H1 (cell line): ENCODE results near the gene B3GAT1. TPM values are rescaled to one million over a fixed set of nuclear protein-coding genes. Genes with fewer than 3 reads are reported as not detected.
A peak's percentile ranks its signal among the peaks of the same experiment; 100 is the strongest.

Experiments
- CTCF ChIA-PET: fragments of 300-600 bp; sonication (Branson Sonifier 250); formaldehyde crosslinking; loops from one replicate; lab custom pipeline; 2021; ENCODE audit not compliant: partially characterized antibody; lab: Charles Lee
- POLR2A ChIA-PET: fragments of 300-600 bp; sonication (Branson Sonifier 250); formaldehyde crosslinking; loops from one replicate; lab custom pipeline; 2021; ENCODE audit warnings: inconsistent platforms; ENCODE audit not compliant: partially characterized antibody; lab: Charles Lee
- DNase-seq, 2 experiments: peaks; one replicate each; pipeline versions ENCODE4 v3.0.0 to v3.0.0-alpha.2; 2010 to 2022; ENCODE audit warnings: low spot score in 2 of 2, low read depth in 1 of 2, mixed read lengths in 1 of 2
- FAIRE-seq: peaks from 2 replicates; lab custom pipeline; 2011; peaks lifted over from hg19 to GRCh38; lab: Jason Lieb, UNC
- H2AFZ ChIP-seq: 2 replicates; pipeline ENCODE4 v1.8.1; 2012; ENCODE audit warnings: low read length, inconsistent platforms
- H2AK5ac ChIP-seq: 2 replicates; pipeline ENCODE4 v1.6.1; 2013; ENCODE audit warnings: low read depth, low read length
- H2BK120ac ChIP-seq: replicated peaks from 2 replicates; pipeline ENCODE3; 2013; ENCODE audit warnings: low read depth, low read length, inconsistent platforms
- H2BK12ac ChIP-seq: 2 replicates; pipeline ENCODE4 v1.6.1; 2013; ENCODE audit warnings: low read depth, low read length
- H2BK15ac ChIP-seq: 2 replicates; pipeline ENCODE4 v1.6.1; 2013; ENCODE audit warnings: low read length
- H2BK20ac ChIP-seq: 2 replicates; pipeline ENCODE4 v1.6.1; 2013; ENCODE audit warnings: low read length
- H2BK5ac ChIP-seq: 2 replicates; pipeline ENCODE4 v1.6.1; 2013; ENCODE audit warnings: low read depth, low read length
- H3K14ac ChIP-seq: 2 replicates; pipeline ENCODE4 v1.6.1; 2013; ENCODE audit warnings: inconsistent platforms; ENCODE audit not compliant: insufficient read length
- H3K18ac ChIP-seq: 2 replicates; pipeline ENCODE4 v1.6.1; 2013; ENCODE audit warnings: low read length; ENCODE audit errors: extremely low read depth
- H3K23ac ChIP-seq: 2 replicates; pipeline ENCODE4 v1.6.1; 2013; ENCODE audit warnings: inconsistent platforms; ENCODE audit not compliant: insufficient read length
- H3K23me2 ChIP-seq: 2 replicates; pipeline ENCODE4 v1.6.1; 2013; ENCODE audit warnings: low read depth, low read length
- H3K27ac ChIP-seq: 2 replicates; pipeline ENCODE4 v1.6.1; 2011; ENCODE audit warnings: low read depth, low read length, inconsistent platforms
- H3K27me3 ChIP-seq, 4 experiments: replicated peaks in 1 of 4; 1 replicate in 1 of 4; 2 replicates in 3 of 4; pipeline versions ENCODE4 v1.6.1 to v1.8.1; 2011 to 2013; ENCODE audit warnings: low read length in 3 of 4, mild to moderate bottlenecking in 3 of 4, inconsistent platforms in 2 of 4, mixed read lengths in 2 of 4, moderate library complexity in 1 of 4; ENCODE audit not compliant: control insufficient read depth in 3 of 4, insufficient read depth in 3 of 4; ENCODE audit errors: extremely low read depth in 1 of 4
- H3K36me3 ChIP-seq, 4 experiments: 2 replicates each; pipeline versions ENCODE4 v1.6.1 to v1.8.1; 2011 to 2013; ENCODE audit warnings: mild to moderate bottlenecking in 4 of 4, low read length in 3 of 4, moderate library complexity in 2 of 4, control low read depth in 1 of 4, inconsistent platforms in 1 of 4; ENCODE audit not compliant: insufficient read depth in 4 of 4, control insufficient read depth in 2 of 4
- H3K4ac ChIP-seq: replicated peaks from 2 replicates; pipeline ENCODE3; 2013; ENCODE audit warnings: low read length, low read depth, mixed read lengths, inconsistent platforms; ENCODE audit not compliant: insufficient read length
- H3K4me1 ChIP-seq, 4 experiments: replicated peaks in 1 of 4; 1 replicate in 1 of 4; 2 replicates in 3 of 4; pipeline versions ENCODE4 v1.6.1 to v1.8.1; 2011 to 2013; ENCODE audit warnings: low read length in 3 of 4, inconsistent platforms in 2 of 4, mixed read lengths in 1 of 4; ENCODE audit not compliant: insufficient read depth in 4 of 4, control insufficient read depth in 3 of 4
- H3K4me2 ChIP-seq, 2 experiments: 2 replicates each; pipeline versions ENCODE4 v1.6.1 to v1.8.1; 2011 to 2013; ENCODE audit warnings: low read depth in 2 of 2, low read length in 2 of 2, control low read depth in 1 of 2, inconsistent platforms in 1 of 2, mild to moderate bottlenecking in 1 of 2; ENCODE audit not compliant: insufficient read depth in 1 of 2
- H3K4me3 ChIP-seq, 4 experiments: fragments of 200-600, 300-600 bp in 1 of 4; sonication (generic), shearing (Covaris generic), sonication (Bioruptor Twin) in 1 of 4; 2 replicates each; pipeline versions ENCODE4 v1.5.1 to v1.8.1; 2011 to 2016; ENCODE audit warnings: low read length in 4 of 4, low read depth in 3 of 4, control low read depth in 2 of 4, inconsistent platforms in 2 of 4, mild to moderate bottlenecking in 2 of 4, mixed read lengths in 1 of 4, moderate library complexity in 1 of 4; ENCODE audit not compliant: insufficient read depth in 2 of 4; ENCODE audit errors: extremely low read depth in 1 of 4
- H3K56ac ChIP-seq: replicated peaks from 2 replicates; pipeline ENCODE3; 2013; ENCODE audit warnings: low read depth, mild to moderate bottlenecking, mixed read lengths, low read length, inconsistent platforms; ENCODE audit not compliant: insufficient read length
- H3K79me1 ChIP-seq: 2 replicates; pipeline ENCODE4 v1.6.1; 2013; ENCODE audit warnings: low read depth, low read length, control low read depth
- H3K79me2 ChIP-seq, 2 experiments: 2 replicates each; pipeline versions ENCODE4 v1.6.1 to v1.8.1; 2012 to 2013; ENCODE audit warnings: low read length in 2 of 2, mild to moderate bottlenecking in 2 of 2, inconsistent platforms in 1 of 2; ENCODE audit not compliant: insufficient read depth in 2 of 2, control insufficient read depth in 1 of 2
- H3K9ac ChIP-seq, 4 experiments: replicated peaks in 1 of 4; 1 replicate in 1 of 4; 2 replicates in 3 of 4; pipeline versions ENCODE4 v1.6.1 to v1.8.1; 2011 to 2013; ENCODE audit warnings: low read depth in 3 of 4, low read length in 3 of 4, control low read depth in 2 of 4, mild to moderate bottlenecking in 2 of 4, moderate library complexity in 2 of 4, inconsistent platforms in 1 of 4; ENCODE audit errors: extremely low read depth in 1 of 4
- H3K9me3 ChIP-seq, 2 experiments: 2 replicates each; pipeline versions ENCODE4 v1.6.1 to v1.8.1; 2012 to 2013; ENCODE audit warnings: mild to moderate bottlenecking in 2 of 2, moderate library complexity in 2 of 2, control low read depth in 1 of 2, inconsistent platforms in 1 of 2, low read depth in 1 of 2, low read length in 1 of 2, mixed read lengths in 1 of 2; ENCODE audit not compliant: insufficient read depth in 2 of 2
- H4K20me1 ChIP-seq, 2 experiments: replicated peaks in 1 of 2; 2 replicates each; pipeline versions ENCODE3 to v1.8.1; 2011 to 2013; ENCODE audit warnings: inconsistent platforms in 2 of 2, low read length in 2 of 2, mild to moderate bottlenecking in 1 of 2; ENCODE audit not compliant: insufficient read depth in 2 of 2, control insufficient read depth in 1 of 2
- H4K5ac ChIP-seq: 2 replicates; pipeline ENCODE4 v1.6.1; 2013; ENCODE audit warnings: low read length, low read depth, mixed read lengths, inconsistent platforms; ENCODE audit not compliant: insufficient read length
- H4K8ac ChIP-seq: 2 replicates; pipeline ENCODE4 v1.8.0; 2013; ENCODE audit warnings: mild to moderate bottlenecking, moderate library complexity, low read length, inconsistent platforms; ENCODE audit not compliant: insufficient read depth; ENCODE audit errors: extremely low read depth
- H4K91ac ChIP-seq: replicated peaks from 2 replicates; pipeline ENCODE3; 2013; ENCODE audit warnings: low read length, mixed read lengths, inconsistent platforms; ENCODE audit not compliant: insufficient read length
- CREB1 ChIP-seq: IDR thresholded peaks from 2 replicates; pipeline ENCODE4 v1.6.1; 2012; ENCODE audit warnings: inconsistent platforms
- KDM1A ChIP-seq: fragments of 200-600, 300-600 bp; sonication (generic); IDR thresholded peaks from 2 replicates; pipeline ENCODE4 v1.7.1; 2016; ENCODE audit warnings: mild to moderate bottlenecking, low read length, borderline replicate concordance
- NRF1 ChIP-seq: IDR thresholded peaks from 2 replicates; pipeline ENCODE4 v1.6.1; 2011; ENCODE audit warnings: mild to moderate bottlenecking, low read depth, low read length, improper control_type of control experiment
- PHF8 ChIP-seq: fragments of 200-600 bp; sonication (generic); conservative IDR thresholded peaks from 2 replicates; pipeline ENCODE4 v1.7.1; 2012; ENCODE audit warnings: low read depth, mild to moderate bottlenecking, inconsistent platforms, low read length, moderate library complexity
- POU5F1 ChIP-seq: IDR thresholded peaks from 2 replicates; pipeline ENCODE4 v1.6.1; 2011; ENCODE audit warnings: low read depth, mild to moderate bottlenecking, low read length, moderate library complexity
- RAD21 ChIP-seq, 2 experiments: IDR thresholded peaks in 1 of 2; conservative IDR thresholded peaks in 1 of 2; 2 replicates each; pipeline ENCODE4 v1.6.1; 2011; ENCODE audit warnings: low read depth in 2 of 2, low read length in 2 of 2, improper control_type of control experiment in 1 of 2, inconsistent platforms in 1 of 2, mild to moderate bottlenecking in 1 of 2, moderate library complexity in 1 of 2
- RXRA ChIP-seq: IDR thresholded peaks from 2 replicates; pipeline ENCODE4 v1.6.1; 2011; ENCODE audit warnings: low read depth, mild to moderate bottlenecking, low read length, moderate library complexity; ENCODE audit not compliant: insufficient read depth
- SIX5 ChIP-seq: IDR thresholded peaks from 2 replicates; pipeline ENCODE4 v1.6.1; 2011; ENCODE audit warnings: mild to moderate bottlenecking, low read depth, low read length
- SP2 ChIP-seq: IDR thresholded peaks from 2 replicates; pipeline ENCODE4 v1.6.1; 2012; ENCODE audit warnings: mild to moderate bottlenecking, low read length, inconsistent platforms
- SP4 ChIP-seq: IDR thresholded peaks from 2 replicates; pipeline ENCODE4 v1.6.1; 2012; ENCODE audit warnings: low read length, inconsistent platforms
- SUZ12 ChIP-seq: fragments of 200-600 bp; sonication (generic); IDR thresholded peaks from 2 replicates; pipeline ENCODE4 v1.6.1; 2012; ENCODE audit warnings: mild to moderate bottlenecking, inconsistent platforms, low read length, moderate library complexity, mixed read lengths
- TCF12 ChIP-seq: IDR thresholded peaks from 2 replicates; pipeline ENCODE4 v1.6.1; 2011; ENCODE audit warnings: low read depth, mild to moderate bottlenecking, low read length
- YY1 ChIP-seq: IDR thresholded peaks from 2 replicates; pipeline ENCODE4 v1.6.1; 2011; ENCODE audit warnings: low read depth, mild to moderate bottlenecking, low read length
- ZNF274 ChIP-seq: IDR thresholded peaks from 2 replicates; pipeline ENCODE4 v1.7.0; 2012; ENCODE audit warnings: low read length, borderline replicate concordance; ENCODE audit errors: extremely low read depth
- WGBS, 2 experiments: shearing (Covaris generic) in 1 of 2; methylation state at CpG; one replicate each; pipeline versions ENCODE4 v1.1.6 to v1.1.7; 2013 to 2015; ENCODE audit warnings: low lambda C conversion rate in 2 of 2, mixed read lengths in 2 of 2, inconsistent platforms in 1 of 2, low coverage in 1 of 2, missing lambda C conversion rate in 1 of 2; ENCODE audit not compliant: insufficient replicate concordance in 2 of 2, insufficient coverage in 1 of 2, insufficient read length in 1 of 2; ENCODE audit errors: extremely low coverage in 1 of 2, missing lambda C conversion rate in 1 of 2; 5-methylcytosine and 5-hydroxymethylcytosine counted together
- polyA plus RNA-seq, 7 experiments: library from polyadenylated mRNA; depleted of rRNA in 3 of 7; stranded (reverse) in 5 of 7; unstranded in 2 of 7; fragments of >200 nt in 5 of 7; fragments of 200-250 nt in 2 of 7; gene quantifications; 1 replicate in 5 of 7; 2 replicates in 1 of 7; 4 replicates in 1 of 7; pipeline versions ENCODE4 v1.2.1 to v1.2.3, GENCODE V29; 2011 to 2013; ENCODE audit warnings: missing spikeins in 2 of 7, mixed read lengths in 2 of 7
- total RNA-seq: library from RNA; stranded (reverse); fragmentation: NEBNext Ultra II Directional; extraction: Animal tissue kit (Norgen Biotek cat#: 25700); gene quantifications from 2 replicates; pipeline ENCODE4 v1.2.1, GENCODE V29; 2021

B3GAT1 gene
- total and polyA plus RNA-seq, 2 of the 8 experiments (the other 6 are each of a cell fraction or from before 2014, with no cell fraction given) = 19.7 to 32.4 TPM

DNA sequence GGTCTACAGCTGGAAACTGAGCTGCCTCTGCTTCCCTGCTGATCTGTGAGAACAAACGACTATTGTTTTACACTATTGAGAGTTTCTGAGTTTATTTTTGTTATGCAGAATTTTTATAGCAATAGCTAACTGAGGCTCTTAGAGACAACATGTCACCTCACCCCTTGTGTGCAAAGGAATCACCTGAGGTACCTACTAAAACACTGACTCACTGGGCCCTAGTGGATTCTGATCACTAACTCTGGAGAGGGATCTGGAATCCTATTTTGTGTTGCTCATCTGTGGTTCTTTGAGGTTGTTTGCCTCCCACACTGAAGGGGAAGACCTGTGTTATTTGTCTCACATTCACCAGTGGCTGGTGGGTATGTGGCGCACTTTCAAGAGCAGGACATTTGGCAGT lies 13.4 kb upstream of the B3GAT1 start:
- H3K23ac ChIP-seq = no peak overlapping the region
- H4K20me1 ChIP-seq = peaks cover 0 to 2% of the 10 kb centered on the region in 2 experiments
- 78% methylated on average over 2 of the region's 2 CpGs; no CpG with 5 or more reads in 1 of the 2 experiments for WGBS, 2 experiments
- H3K4me2 ChIP-seq = peak overlapping the region in 1 of 2 experiments; percentile 26; a peak in 1 of 4 replicates
- no peaks in the 10 kb centered on the region; a peak in 1 of 8 replicates for H3K36me3 ChIP-seq
- ChIA-PET CTCF (interaction anchor here (2.5 kb wide), 1 partner anchor 10 kb away, joined by 6 read pairs; no protein-coding TSS in a partner anchor), POLR2A (interaction anchor here (1.3 to 1.7 kb wide), 2 partner anchors 14 to 18 kb away, joined by 3 to 4 read pairs; no protein-coding TSS in a partner anchor)
- no peak overlapping the region for H2BK20ac ChIP-seq
- no peak overlapping the region for H2BK15ac ChIP-seq
- FAIRE-seq (no peak), DNase-seq (no peak)
- H3K4me3 ChIP-seq = no peak overlapping the region
- H2BK5ac ChIP-seq = no peak overlapping the region
- H3K79me2 ChIP-seq = no peaks in the 10 kb centered on the region
- no peaks in the 10 kb centered on the region for H3K27me3 ChIP-seq
- no peak overlapping the region for H3K27ac ChIP-seq
- H4K8ac ChIP-seq = no peak overlapping the region
- H2AFZ ChIP-seq = no peak overlapping the region
- H3K9me3 ChIP-seq = no peaks in the 10 kb centered on the region
- no peak overlapping the region; the same call in 1 of the 2 replicates for H3K18ac ChIP-seq
- H3K4me1 ChIP-seq = peaks cover 3 to 10% (median 6%) of the 10 kb centered on the region in 4 experiments; a peak in 6 of 7 replicates
- no peak overlapping the region for H2BK120ac ChIP-seq
- no peak overlapping the region for H4K91ac ChIP-seq
- H4K5ac ChIP-seq = no peak overlapping the region
- no peak overlapping the region for H2AK5ac ChIP-seq
- no peak overlapping the region for H3K9ac ChIP-seq
- H3K4ac ChIP-seq = no peak overlapping the region
- H3K23me2 ChIP-seq = no peaks in the 10 kb centered on the region
- no peak overlapping the region for H3K56ac ChIP-seq
- no peak overlapping the region for H3K14ac ChIP-seq
- H2BK12ac ChIP-seq = no peak overlapping the region
- no peaks in the 10 kb centered on the region for H3K79me1 ChIP-seq
- TF ChIP-seq POU5F1 = no peak
- TF ChIP-seq TCF12 = no peak
- TF ChIP-seq YY1 = no peak
- TF ChIP-seq PHF8 = no peak
- TF ChIP-seq NRF1 = no peak
- no peak for TF ChIP-seq CREB1
- no peak for TF ChIP-seq SP2
- TF ChIP-seq ZNF274 = no peak
- TF ChIP-seq SIX5 = no peak
- TF ChIP-seq SP4 = no peak
- TF ChIP-seq RXRA = no peak
- no peak for TF ChIP-seq RAD21 (IDR thresholded peaks at IDR 0.05 in 1 of 2, conservative IDR thresholded peaks at IDR 0.05 in 1 of 2; ENCODE audit: low read depth in 2 of 2, low read length in 2 of 2)
- TF ChIP-seq KDM1A = no peak
- TF ChIP-seq SUZ12 = no peak
